Mucosa of descending colon (tissue), 3 donors: ENCODE data around the gene ANTXR2. TPM values are rescaled to one million over a fixed set of nuclear protein-coding genes. Genes with fewer than 3 reads are reported as not detected.

Source experiments
- ATAC-seq: fragments of 200-7000 bp; cut with Tn5 transposase; one replicate; pipeline ENCODE4 v1.9.1; 2020; ENCODE audit warnings: mild to moderate bottlenecking, moderate library complexity
- DNase-seq, 3 donors: peaks; one replicate each; pipeline ENCODE4 v3.0.0-alpha.2; 2020
- H3K36me3 ChIP-seq: fragments of 200-600 bp; one replicate; pipeline ENCODE4 v1.8.0; 2021; ENCODE audit warnings: low read depth, mild to moderate bottlenecking
- H3K4me1 ChIP-seq: fragments of 200-600 bp; one replicate; pipeline ENCODE4 v1.8.0; 2021; ENCODE audit warnings: low read depth, mild to moderate bottlenecking
- H3K4me3 ChIP-seq: fragments of 200-600 bp; one replicate; pipeline ENCODE4 v1.8.0; 2021; ENCODE audit warnings: mild to moderate bottlenecking
- H3K9me3 ChIP-seq: fragments of 200-600 bp; one replicate; pipeline ENCODE4 v1.8.0; 2021; ENCODE audit warnings: mild to moderate bottlenecking
- intact Hi-C, 2 donors: fragments of 100-400 bp; cut with DNase I in 1 of 2; cut with micrococcal nuclease in 1 of 2; formaldehyde crosslinking; loops; one replicate each; pipeline versions ENCODE4 v1.11.0 to v1.11.1; 2022; cut with DNase I, micrococcal nuclease
- total RNA-seq, 3 donors: library from RNA; stranded (reverse); fragmentation: NEBNext Ultra II Directional in 2 of 3; extraction: Animal tissue kit (Norgen Biotek cat#: 25700) in 2 of 3; gene quantifications; one replicate each; pipeline versions ENCODE4 v1.2.1 to v1.2.4, GENCODE V29; 2021 to 2023
- TF ChIP-seq, protein P1 (sequence below): fragments of 200-600 bp; IDR thresholded peaks from one replicate; pipeline ENCODE4 v1.8.0; 2022; ENCODE audit warnings: antibody characterized with exemption, mild to moderate bottlenecking
- donor health status: DM: no; HTN: no; CAD: no; lungs with moderate emphysema.
- donor health status: DM: no; HTN: no; CAD: no.
- donor health status: DM: no; HTN: yes; CAD: no.

The ANTXR2 gene
- total RNA-seq, 3 donors from 2014 or later: 83.2 to 276 (median 120) TPM

DNA sequence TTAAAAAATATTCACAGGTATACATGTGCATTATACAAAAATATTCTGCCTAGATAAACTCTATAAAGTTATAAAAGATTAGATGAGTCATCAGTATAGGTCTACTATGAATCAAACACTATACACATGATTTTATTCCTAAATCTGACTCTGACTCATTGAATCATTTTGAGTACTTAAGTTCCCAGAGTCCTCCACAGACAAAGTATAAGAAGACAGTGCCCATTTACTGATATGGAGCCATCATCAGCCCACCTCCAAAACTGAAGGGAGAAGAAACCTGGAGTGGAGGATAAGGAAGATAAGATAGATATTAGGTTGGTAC is 28.7 kb upstream of the ANTXR2 start:
- ATAC-seq: peak; percentile 62

DNA sequence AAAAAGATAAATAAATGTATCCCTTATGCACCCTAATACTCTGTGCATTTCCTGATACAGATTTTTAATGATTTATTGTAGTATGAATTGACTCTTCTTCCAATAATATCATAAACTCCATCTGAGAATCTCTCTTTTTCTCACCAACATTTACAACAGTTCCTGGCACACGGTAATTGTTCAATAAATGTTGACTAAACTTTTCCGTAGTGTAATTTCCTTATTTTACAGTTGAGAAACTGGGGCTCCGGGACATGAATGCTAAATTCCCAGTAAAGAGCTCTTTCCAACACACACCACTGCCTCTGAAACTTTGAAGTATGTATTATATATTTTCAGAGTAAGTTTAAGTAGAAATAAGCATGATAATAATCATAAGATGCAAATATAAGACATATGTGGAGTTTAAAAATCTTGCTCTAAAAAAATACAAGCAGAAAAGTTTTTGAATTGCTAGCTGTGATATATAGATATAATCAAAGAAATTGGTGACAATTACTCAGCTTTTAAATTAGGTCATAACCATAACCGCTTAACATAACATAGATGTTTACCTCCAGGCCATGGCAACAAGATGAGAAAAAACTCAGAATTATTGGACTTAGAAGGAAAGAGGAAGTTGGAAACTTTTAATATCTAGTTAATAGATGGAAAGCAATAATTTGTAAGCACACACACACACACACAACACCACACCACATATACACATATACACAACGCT is 28.2 kb upstream of the ANTXR2 start:
- Histone ChIP-seq H3K4me1 (no peaks in the 10 kb centered on the region), H3K36me3 (no peaks in the 10 kb centered on the region), H3K9me3 (no peaks in the 10 kb centered on the region), H3K4me3 (no peak overlapping the region)
- TF ChIP-seq, protein P1, sequence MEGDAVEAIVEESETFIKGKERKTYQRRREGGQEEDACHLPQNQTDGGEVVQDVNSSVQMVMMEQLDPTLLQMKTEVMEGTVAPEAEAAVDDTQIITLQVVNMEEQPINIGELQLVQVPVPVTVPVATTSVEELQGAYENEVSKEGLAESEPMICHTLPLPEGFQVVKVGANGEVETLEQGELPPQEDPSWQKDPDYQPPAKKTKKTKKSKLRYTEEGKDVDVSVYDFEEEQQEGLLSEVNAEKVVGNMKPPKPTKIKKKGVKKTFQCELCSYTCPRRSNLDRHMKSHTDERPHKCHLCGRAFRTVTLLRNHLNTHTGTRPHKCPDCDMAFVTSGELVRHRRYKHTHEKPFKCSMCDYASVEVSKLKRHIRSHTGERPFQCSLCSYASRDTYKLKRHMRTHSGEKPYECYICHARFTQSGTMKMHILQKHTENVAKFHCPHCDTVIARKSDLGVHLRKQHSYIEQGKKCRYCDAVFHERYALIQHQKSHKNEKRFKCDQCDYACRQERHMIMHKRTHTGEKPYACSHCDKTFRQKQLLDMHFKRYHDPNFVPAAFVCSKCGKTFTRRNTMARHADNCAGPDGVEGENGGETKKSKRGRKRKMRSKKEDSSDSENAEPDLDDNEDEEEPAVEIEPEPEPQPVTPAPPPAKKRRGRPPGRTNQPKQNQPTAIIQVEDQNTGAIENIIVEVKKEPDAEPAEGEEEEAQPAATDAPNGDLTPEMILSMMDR: no peak
- intact Hi-C loops: no loop called here
- DNase-seq: no peak
- ATAC-seq: peak; percentile 44

More for the DNA sequence above, 28.7 kb upstream of the ANTXR2 start:
- no peaks in the 10 kb centered on the region for H3K4me1 ChIP-seq
- no peak overlapping the region for H3K4me3 ChIP-seq
- DNase-seq: no peak
- TF ChIP-seq, protein P1: no peak
- intact Hi-C loops: no loop called here
- no peaks in the 10 kb centered on the region for H3K36me3 ChIP-seq
- H3K9me3 ChIP-seq: peaks cover under 1% of the 10 kb centered on the region

DNA sequence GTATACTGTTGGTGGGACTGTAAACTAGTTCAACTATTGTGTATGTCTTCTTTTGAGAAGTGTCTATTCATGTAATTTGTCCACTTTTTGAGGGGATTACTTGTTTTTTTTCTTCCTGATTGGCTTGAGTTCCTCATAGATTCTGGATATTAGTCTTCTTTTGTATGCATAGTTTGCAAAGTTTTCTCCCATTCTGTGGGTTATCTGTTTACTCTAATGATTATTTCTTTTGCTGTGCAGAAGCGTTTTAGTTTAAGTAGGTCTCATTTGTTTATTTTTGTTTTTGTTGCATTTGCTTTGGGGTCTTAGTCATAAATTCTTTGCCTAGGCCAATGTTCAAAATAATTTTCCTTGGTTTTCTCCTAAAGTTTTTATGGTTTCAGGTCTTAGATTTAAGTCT is 26.6 kb upstream of the ANTXR2 start:
- DNase-seq (no peak), ATAC-seq (no peak)
- Histone ChIP-seq H3K36me3 (no peaks in the 10 kb centered on the region), H3K4me1 (no peaks in the 10 kb centered on the region), H3K9me3 (no peaks in the 10 kb centered on the region), H3K4me3 (no peak overlapping the region)
- TF ChIP-seq, protein P1: no peak
- intact Hi-C loops: no loop called here

DNA sequence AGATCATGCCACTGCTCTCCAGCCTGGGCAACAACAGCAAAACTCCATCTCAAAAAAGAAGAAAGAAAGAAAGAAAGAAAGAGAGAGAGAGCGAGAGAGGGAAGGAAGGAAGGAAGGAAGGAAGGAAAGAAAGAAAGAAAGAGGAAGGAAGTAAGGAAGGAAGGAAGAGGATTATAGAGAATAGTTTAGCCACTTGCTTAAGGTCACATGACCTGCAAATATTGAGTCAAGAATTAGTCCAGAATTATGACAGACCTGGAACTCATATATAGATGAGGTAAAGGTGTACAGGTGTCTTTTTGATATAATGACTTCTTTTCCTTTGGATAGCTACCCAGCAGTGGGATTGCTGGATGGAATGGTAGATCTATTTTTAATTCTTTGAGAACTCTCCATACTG is 25.6 kb upstream of the ANTXR2 start:
- H3K9me3 ChIP-seq: no peaks in the 10 kb centered on the region
- intact Hi-C loops: no loop called here
- DNase-seq: no peak
- no peaks in the 10 kb centered on the region for H3K36me3 ChIP-seq
- ATAC-seq: no peak
- no peak overlapping the region for H3K4me3 ChIP-seq
- TF ChIP-seq, protein P1: no peak
- no peaks in the 10 kb centered on the region for H3K4me1 ChIP-seq

DNA sequence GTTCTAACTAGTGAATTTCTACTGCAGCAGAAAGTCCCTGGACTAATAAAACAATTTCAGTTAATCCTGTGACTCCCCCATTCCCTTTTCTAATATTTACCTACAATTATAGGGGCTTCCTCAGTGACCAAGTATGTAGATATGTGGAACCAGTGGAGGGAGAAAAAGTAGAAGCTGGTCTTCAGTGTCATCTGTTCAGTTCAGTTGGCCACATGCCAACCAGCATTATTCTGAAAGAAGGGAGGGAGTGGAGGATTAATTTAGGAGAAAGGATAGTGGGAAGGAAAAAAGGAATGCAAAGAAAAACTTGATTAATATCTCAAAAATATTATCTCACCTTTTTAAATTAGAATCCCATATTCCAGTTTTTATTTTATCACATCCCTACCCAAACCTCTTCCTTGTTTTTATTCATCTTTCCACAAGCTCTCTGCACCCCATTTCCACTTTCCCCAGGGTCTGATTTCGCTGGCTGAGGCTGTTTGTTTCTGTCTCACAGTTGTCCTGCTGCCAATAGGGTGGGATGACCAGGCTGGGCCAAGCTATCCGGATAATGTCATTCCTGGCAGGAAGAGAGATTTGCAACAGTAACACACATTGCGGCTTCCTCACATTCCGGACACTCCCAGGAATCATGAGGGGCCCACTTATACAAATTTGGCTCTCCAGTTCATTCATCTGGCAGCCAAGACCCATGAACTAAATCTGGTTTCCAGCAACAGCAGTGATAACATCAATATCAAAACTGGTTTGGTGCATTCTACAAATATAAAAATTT is 24.6 kb upstream of the ANTXR2 start:
- ATAC-seq: no peak
- intact Hi-C loops: no loop called here
- H3K4me1 ChIP-seq: no peaks in the 10 kb centered on the region
- no peaks in the 10 kb centered on the region for H3K36me3 ChIP-seq
- H3K4me3 ChIP-seq: no peak overlapping the region
- DNase-seq: peak in 1 of 3 donors; percentile 16
- TF ChIP-seq, protein P1: no peak
- H3K9me3 ChIP-seq: no peaks in the 10 kb centered on the region
